GM19467 (cell line): ENCODE results near the gene OGDH.

Experiments used
- ATAC-seq: cut with Tn5 transposase; IDR thresholded peaks from one replicate; pipeline ENCODE4 v1.9.1; 2021; ENCODE audit warnings: mild to moderate bottlenecking, moderate library complexity; ENCODE audit not compliant: unreplicated experiment

The OGDH gene

GRCh38 chr7:44617225-44617890 is 10.9 kb downstream of the OGDH start:
- ATAC-seq, result no peak

DNA sequence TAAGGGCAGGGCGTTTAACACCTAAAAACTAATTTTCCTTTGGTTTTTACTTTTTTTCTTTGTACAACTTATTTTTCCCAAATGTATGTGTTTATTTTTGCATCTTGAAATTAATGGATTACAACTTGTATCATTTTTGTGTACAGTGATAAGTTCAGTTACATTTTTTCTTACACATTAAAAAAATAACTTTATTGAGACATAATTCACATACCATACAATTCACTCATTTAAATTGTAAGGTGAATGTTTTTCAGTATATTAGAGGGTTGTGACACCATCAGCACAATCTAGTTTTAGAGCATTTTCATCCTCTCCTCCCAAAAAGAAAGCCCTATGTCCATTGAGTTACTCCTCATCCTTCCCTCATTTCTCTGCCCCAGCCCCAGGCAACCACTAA is 11.6 kb downstream of the OGDH start:
- ATAC-seq, result no peak

GRCh38 chr7:44618753-44619152 is 12.3 kb downstream of the OGDH start:
- ATAC-seq, result no peak

DNA sequence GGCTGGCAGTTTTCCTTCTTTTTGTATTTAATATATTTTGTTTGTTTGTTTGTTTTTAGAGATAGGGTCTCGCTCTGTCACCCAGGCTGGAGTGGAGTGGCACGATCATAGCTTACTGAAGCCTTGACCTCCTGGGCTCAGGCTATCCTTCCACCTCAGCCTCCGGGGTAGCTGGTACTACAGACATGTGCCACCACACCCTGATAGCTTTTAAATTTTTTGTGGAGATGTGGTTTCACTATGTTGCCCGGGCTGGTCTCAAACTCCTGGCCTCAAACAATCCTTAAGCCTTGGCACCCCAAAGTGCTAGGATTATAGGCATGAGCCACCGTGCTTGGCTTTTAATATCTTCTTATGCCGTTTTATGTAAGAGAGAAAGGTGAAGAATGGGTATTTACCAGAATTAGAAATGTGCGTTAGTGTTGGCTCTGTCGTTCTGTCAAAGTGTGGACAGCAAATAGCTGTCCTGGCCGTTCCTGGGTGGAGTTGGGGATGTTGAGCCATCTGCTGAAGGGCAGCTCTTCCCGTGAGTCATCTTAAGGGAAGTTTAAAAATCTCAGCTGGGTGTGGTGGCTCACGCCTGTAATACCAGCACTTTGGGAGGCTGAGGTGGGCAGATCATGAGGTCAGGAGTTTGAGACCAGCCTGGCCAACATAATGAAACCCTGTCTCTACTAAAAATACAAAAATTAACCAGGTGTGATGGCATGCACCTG is 14.8 kb downstream of the OGDH start:
- no peak for ATAC-seq

- no peak for ATAC-seq
These were observed 15.3 kb downstream of the OGDH start for GRCh38 chr7:44621750-44622103.

DNA sequence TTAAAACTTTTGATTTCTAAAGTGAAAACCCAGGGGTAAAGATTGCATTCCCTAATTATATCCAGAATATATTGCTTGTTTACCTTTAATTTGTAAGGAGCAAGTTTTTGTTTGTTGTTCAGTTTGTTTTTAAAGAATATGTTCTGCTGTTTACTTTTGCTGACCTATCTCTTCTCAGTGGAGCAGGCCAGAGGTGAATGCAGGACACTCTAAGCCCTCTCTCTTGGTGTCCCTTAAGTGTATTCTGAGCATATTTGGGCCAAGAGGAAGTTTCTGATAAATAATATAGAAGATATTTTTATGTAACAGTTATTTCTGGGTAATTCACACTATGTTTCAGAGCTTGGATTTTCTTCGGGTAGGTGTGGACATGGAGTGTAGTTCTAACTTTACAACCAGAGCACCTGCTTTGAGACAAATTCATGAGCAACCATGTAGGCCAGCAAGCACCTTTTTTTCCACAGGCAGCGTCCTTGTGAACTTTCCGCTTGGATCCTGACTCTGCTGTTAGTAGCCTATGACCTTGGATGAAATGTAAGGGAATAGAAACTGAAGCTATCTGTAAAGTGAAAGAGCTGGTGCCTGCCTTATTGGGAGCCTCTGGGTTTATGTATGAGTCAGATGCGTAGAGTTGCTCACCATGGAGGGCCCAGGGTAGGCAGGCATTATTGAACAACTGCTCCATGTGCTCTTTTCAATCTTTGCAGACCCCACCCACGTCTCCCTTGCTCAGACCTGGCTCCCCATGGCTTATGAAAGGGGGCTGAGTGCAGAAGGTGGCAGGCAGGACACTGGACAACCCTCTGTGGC is 16.1 kb downstream of the OGDH start:
- peak; percentile 54 for ATAC-seq

- ATAC-seq, result no peak
These were observed 17.9 kb downstream of the OGDH start for GRCh38 chr7:44624318-44624717.

DNA sequence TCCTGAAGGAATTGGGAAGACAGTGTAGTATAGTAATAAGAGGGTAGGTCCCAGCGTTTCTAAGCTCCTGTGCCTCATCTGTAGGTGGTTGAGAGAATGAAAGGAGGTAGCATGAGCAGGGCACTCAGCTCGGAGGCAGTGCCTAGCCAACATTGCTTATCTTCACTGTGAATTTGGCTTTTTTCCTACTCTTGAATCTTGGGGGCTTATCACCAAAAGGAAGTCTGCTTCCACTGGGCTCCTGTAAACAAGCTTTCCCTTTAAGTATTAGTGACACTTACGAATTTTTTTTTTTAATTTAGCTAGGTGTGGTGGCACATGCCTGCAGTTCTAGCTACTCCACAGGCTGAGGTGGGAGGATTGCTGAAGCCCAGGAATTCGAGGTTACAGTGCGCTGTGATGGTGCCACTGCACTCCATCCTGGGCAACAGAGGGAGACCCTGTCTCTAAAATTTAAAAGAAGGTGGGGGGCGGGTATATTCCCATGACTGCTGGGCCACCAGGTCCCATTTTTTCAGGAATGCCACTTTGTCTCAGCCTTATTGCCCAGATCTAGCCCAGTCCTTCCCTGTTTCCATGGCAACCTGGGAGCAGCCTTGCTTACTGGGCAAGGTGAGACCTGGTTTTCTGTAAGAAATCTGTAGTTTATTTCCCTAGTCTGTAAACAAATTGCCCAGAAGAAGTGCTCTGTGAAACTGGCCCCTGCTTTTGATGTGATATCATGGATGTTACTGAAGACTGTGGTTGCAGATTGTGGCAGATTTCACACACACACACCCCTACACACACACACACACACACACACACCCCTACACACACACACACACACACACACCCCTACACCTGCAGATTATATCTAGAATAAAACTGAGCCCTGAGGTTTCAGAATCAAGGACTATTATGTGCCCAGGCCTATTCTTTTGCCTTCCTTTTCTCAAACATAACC is 19.4 kb downstream of the OGDH start:
- no peak for ATAC-seq

GRCh38 chr7:44626620-44627019 is 20.2 kb downstream of the OGDH start:
- ATAC-seq, result no peak

DNA sequence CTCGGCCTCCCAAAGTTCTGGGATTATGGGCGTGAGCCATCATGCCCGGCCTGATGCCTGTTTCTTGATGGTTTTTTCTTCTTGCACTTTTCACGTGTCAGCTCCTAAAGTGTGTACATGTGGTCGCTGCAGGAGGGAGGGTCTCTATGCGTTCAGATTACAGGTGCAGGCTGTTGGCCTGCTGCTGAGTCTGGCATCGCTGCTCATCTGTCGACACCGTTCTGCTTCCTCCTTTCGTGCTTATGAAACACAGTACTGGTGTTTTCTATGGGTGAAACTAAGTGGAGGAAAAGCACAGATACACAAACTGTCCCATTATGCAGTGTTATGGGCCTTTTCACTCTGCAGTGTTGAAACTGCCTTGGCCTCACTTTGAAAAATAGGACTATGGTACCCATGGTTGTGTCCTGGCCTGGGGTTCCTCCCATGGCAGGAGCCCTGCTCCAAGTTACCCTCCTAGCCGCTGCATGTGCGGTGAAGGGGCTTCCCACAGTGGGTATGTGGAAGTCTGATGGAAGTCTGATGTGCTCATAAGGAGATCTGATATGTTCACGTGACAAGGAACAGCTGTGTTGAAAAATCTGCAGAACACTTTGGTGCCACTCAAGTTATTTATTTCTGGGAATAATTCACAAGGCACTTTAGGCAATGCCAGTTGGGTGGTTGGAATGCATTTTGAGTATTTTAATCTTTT is 23.5 kb downstream of the OGDH start:
- ATAC-seq, result no peak

DNA sequence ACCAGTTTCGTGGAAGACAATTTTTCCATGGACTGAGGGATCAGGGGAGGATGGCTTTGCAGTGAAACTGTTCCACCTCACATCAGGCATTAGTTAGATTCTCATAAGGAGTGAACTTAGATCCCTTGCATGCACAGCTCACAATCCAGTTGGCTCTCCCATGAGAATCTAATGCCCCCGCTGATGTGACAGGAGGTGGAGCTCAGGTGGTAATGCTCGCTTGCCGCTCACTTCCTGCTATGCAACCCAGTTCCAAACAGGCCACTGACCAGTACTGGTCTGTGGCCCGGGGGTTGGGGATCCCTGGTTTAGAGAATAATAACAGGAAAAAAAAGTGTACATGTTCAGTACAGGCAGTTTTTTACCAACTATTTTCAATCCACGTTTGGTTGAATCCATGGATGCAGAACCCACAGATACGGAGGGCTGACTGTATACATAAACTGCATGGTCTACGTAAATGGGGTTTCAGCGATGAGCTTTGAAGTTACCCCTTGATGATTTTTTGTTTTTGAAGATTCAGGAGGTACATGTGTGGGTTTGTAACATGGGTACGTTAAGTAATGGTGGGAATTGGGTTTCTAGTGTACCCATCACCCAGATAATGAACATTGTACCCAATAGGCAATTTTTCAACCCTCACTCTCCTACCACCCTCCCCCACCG is 24.5 kb downstream of the OGDH start:
- no peak for ATAC-seq

- no peak for ATAC-seq
These were observed 25.2 kb downstream of the OGDH start for GRCh38 chr7:44631458-44632115.

GRCh38 chr7:44632196-44632595 is 25.8 kb downstream of the OGDH start:
- ATAC-seq, result no peak

DNA sequence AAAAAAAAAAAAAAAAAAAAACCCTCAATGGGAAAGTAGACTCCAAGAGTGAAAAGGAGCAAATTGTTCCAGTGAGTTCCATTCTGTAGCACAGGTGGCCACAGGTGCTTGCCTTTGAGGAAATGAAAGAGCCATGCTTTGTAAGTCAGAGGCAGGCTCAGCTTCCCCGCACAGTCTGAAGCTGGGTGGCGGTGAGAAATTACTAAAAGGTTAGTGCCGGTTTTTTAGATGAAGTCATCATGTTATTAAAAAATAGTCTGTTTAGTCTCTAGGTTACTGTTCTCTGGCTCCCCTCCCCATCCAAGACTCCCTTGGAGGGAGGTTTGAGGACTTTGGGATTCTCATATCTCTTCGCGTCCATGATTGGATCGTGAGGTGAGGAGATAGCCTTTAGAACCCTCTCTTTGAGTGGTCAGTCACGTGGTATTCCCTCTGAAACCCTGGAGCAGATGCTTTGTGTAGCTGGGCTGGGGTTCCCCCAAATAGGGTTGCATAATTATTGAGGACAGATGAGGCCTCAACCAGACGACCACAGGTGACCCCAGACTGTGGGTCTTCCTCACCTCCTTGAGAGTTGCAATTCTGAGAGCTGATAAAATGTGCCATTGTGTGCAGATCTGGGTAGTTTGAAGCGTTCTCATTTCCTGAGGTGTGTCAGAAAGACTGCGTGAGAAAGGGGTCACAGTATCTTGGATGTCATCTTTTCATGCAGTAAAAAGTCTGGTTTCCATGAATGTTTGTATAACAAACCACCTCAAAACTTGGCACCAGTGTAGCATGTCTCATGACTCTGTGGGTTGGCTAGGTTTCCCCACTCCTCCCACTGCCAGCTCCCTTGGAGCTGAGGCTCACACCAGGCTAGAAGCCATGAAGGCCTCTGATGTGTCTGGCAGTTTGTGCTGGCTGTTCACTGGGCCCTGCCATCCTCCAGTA is 27.1 kb downstream of the OGDH start:
- peak; percentile 52 for ATAC-seq

GRCh38 chr7:44634187-44634838 is 27.9 kb downstream of the OGDH start:
- ATAC-seq, result no peak

DNA sequence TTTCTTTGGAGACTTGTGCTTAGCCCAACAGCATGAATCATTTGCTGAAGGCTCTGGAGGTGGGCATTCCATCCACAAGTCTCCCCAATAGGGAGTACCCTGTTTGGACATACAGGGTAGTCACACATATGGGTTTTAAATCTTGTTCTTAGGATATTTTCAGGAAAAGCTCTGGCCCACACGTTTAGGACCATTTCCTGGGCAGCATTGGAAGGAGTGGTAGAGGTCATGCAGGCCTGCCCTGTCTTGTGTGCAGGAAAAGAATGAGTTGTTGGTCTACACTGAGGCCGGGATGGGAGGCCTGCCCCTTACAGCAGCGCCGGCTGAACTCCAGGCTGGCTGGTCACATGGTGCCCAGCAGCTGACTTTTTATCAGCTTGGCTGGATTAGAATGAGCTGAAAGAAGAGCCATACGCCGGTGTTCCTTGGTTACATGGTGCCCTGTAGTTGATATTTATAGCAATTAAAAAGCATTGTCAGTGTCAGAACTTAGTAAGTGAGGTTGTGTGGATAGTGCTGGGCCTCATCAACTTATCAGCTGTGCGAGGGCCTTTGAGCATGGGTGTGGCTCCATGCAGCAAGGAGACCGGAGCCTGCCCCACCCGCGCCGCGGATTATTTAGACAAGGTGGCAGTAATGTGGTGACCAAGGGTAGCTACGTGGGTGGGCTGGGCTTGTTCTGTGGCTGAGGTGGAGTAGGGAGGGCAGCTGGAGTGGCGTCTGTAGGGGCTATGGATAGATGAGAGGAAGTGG is 28.6 kb downstream of the OGDH start:
- no peak for ATAC-seq

GRCh38 chr7:44636041-44636584 is 29.7 kb downstream of the OGDH start:
- ATAC-seq, result no peak
